ENCODE results near the gene DUOXA1.

DNA sequence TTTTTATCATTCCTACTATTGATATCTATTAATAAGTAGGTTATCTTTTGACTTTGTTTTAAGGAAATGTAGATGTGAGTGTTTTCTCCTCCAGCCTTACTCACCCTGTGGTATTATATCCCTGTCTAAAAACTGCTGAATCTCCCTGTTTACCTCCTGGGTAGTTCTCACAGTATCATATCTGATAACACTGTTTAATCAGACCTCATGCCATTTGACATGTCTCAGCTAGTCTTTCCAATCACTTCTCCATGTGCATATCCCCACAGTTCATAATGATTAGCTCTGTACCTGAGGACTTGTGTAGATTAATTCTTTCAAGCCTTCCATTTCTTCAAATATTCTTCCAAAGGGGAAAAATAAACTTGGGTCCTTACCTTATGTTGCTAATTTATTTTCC is 46.5 kb downstream of the DUOXA1 start:
- TF ChIP-seq POLR2A (conservative IDR thresholded peaks at IDR 0.05): no peak
- no peak for TF ChIP-seq EGR1 (conservative IDR thresholded peaks at IDR 0.05)
- no peak for TF ChIP-seq MAZ (CRISPR knock-in tag; conservative IDR thresholded peaks at IDR 0.05 in 1 of 2, IDR thresholded peaks at IDR 0.05 in 1 of 2)
